ENCODE data around the gene MMP11. TPM values are rescaled to one million over a fixed set of nuclear protein-coding genes. Genes with fewer than 3 reads are reported as not detected.

The MMP11 gene
- polyA plus RNA-seq, 1 experiment, result 38.1 TPM

DNA sequence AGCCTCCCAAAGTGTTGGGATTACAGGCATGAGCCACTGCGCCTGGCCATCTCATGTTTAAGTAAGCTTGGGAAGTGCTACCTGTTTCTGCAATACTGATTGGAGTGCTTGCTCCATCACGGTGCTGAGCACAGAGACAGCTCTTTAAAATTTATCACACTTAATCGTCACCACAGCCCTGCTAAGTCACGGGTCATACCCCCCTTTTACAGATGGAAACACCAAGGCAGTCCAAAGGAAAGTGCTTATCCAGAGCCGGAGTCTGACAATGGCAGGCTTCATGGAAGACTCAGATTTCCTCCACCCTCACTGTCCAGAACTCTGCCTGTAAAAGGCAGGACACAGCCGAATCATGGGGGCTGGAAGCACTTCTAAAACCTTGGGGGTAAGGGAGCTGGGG, 12.6 kb upstream of the MMP11 start:
- Histone ChIP-seq H3K27me3 (ENCODE audit: control insufficient read depth, insufficient read depth, low read length) (no peaks in the 10 kb centered on the region), H3K36me3 (ENCODE audit: control insufficient read depth, insufficient read depth, low read length) (peaks cover 2% of the 10 kb centered on the region; the same call in 1 of the 2 replicates), H3K4me3 (ENCODE audit: low read depth, low read length) (no peak overlapping the region)
- ChIA-PET CTCF (interaction anchor here (1.1 kb wide), 1 partner anchor 63 kb away, joined by 3 read pairs; no protein-coding TSS in a partner anchor), POLR2A (no interaction called here)
- TF ChIP-seq CTCF (IDR thresholded peaks at IDR 0.05; ENCODE audit: insufficient read depth, low read depth, low read length), result no peak
- DNase-seq (ENCODE audit: low read depth), result no peak

DNA sequence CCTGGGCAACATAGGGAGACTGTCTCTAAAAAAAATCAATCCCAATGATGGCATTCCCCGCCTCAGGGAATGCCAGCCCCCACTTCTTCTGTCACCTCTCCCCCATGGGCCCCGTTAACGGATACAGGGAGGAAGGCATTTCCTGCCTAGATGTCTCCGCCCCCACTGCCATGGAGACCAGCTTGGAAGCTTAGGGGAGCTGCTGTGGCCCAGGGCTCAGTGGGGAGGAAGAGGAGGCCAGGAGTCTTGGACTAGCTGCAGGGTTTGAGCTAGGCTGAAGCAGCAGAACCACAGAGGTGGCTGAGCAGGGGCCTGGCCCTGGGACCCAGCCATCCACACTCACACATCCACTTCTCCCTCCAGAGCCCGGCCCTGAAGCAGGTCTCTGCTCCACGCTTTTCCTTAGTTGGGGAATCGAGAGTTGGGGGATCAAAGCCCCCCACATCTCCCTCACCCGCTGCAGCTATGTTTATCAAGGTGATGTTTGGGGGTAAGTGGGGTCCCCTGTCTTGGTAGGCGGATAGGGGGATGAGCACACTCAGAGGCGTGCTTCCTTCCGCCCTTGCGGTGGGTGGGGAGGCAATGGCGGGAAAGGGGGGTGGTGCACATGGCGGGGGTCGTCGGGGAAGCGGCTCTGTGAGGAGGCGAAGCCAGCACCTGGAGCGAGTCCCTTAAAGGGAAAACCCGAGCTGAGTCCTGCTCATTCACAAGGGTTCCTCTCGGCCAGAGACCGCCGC, 9.6 kb upstream of the MMP11 start, which contains the start of gene C22orf15:
TSS of gene C22orf15 (plus strand) at position 149 of the 737 bp plus-strand sequence. CDS start at position 466, 317 bp downstream.
- CTCF ChIA-PET, result interaction anchor here (0.9 to 14.8 kb wide), 5 partner anchors 8 to 404 kb away, joined by 3 to 272 read pairs (median 4); partner anchors contain the start of gene ZNF70
- TF ChIP-seq CTCF (IDR thresholded peaks at IDR 0.05; ENCODE audit: insufficient read depth, low read depth, low read length), result no peak

DNA sequence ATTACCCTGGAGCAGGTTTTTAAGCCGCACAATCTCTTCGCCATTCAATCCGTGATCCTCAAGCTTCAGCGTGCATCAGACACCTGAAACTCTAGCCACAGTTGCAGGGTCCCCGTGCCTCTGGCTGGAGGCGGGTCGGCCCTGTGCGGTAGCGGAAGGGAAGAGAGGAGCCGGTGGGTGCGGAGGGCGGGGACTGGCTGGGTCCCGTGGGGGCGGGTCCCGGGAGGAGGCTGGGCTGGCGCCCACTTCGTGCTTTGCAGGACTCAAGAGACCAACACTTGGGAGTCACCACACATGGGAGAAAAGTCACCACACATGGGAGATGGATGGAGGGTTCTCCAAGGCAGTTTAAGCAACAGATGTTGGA, 9.1 kb upstream of the MMP11 start:
- POLR2A ChIA-PET, result no interaction called here
- CTCF ChIA-PET, result interaction anchor here (0.9 to 14.8 kb wide), 4 partner anchors 9 to 84 kb away, joined by 3 to 272 read pairs (median 5); partner anchors contain the start of gene ZNF70

More for the DNA sequence above, 9.6 kb upstream of the MMP11 start, which contains the start of gene C22orf15:
- DNase-seq (ENCODE audit: low read depth), result no peak
- H3K36me3 ChIP-seq (ENCODE audit: control insufficient read depth, insufficient read depth, low read length), result peaks cover 2% of the 10 kb centered on the region; the same call in 1 of the 2 replicates
- H3K4me3 ChIP-seq (ENCODE audit: low read depth, low read length), result peak within 1 kb of the TSS; percentile 30
- POLR2A ChIA-PET, result interaction anchor here (0.6 kb wide), 1 partner anchor 17 kb away, joined by 6 read pairs; no protein-coding TSS in a partner anchor
- H3K27me3 ChIP-seq (ENCODE audit: control insufficient read depth, insufficient read depth, low read length), result no peaks in the 10 kb centered on the region

DNA sequence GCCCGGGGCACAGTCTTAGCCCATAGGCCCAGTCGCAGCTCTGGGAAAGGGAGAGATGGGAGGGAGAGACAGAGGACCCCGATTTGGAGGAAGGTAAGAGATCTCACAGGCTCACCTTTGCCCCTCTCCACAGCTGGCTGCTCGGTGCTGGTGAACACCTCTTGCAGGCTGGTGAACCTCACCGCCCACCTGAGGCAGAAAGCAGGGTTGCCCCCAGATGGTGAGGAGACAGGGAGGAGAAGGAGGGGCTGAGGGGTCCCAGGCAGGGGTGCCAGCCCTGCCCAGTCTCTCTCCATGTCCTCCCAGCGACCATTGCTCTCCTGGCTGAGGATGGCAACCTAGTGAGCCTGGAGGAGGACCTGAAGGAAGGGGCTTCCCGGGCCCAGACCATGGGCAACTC, 8.7 kb upstream of the MMP11 start:
- ChIA-PET POLR2A (no interaction called here), CTCF (interaction anchor here (0.9 to 14.8 kb wide), 4 partner anchors 9 to 84 kb away, joined by 3 to 272 read pairs (median 5); no protein-coding TSS in a partner anchor)
- DNase-seq (ENCODE audit: low read depth), result no peak
- no peak overlapping the region for H3K4me3 ChIP-seq (ENCODE audit: low read depth, low read length)
- peaks cover 2% of the 10 kb centered on the region; the same call in 1 of the 2 replicates for H3K36me3 ChIP-seq (ENCODE audit: control insufficient read depth, insufficient read depth, low read length)
- TF ChIP-seq CTCF (IDR thresholded peaks at IDR 0.05; ENCODE audit: insufficient read depth, low read depth, low read length), result no peak
- no peaks in the 10 kb centered on the region for H3K27me3 ChIP-seq (ENCODE audit: control insufficient read depth, insufficient read depth, low read length)

More for the DNA sequence above, 9.1 kb upstream of the MMP11 start:
- Histone ChIP-seq H3K36me3 (ENCODE audit: control insufficient read depth, insufficient read depth, low read length) (peaks cover 2% of the 10 kb centered on the region; the same call in 1 of the 2 replicates), H3K27me3 (ENCODE audit: control insufficient read depth, insufficient read depth, low read length) (no peaks in the 10 kb centered on the region), H3K4me3 (ENCODE audit: low read depth, low read length) (peak overlapping the region; percentile 30)
- no peak for DNase-seq (ENCODE audit: low read depth)
- TF ChIP-seq CTCF (IDR thresholded peaks at IDR 0.05; ENCODE audit: insufficient read depth, low read depth, low read length), result no peak

Data from BJ (cell line).